Esophagus muscularis mucosa (tissue), 4 donors: ENCODE data around the gene RBM15. TPM values are rescaled to one million over a fixed set of nuclear protein-coding genes. Genes with fewer than 3 reads are reported as not detected.

Experiments
- DNase-seq: peaks from one replicate; pipeline ENCODE4 v3.0.0-alpha.2; 2017; ENCODE audit errors: extremely low spot score
- H3K27ac ChIP-seq, 4 donors: fragments of 200-600 bp; sonication (generic); replicated peaks in 1 of 4; 1 replicate in 3 of 4; 2 replicates in 1 of 4; pipeline ENCODE4 v1.5.1; 2016 to 2019; ENCODE audit warnings: mild to moderate bottlenecking in 1 of 4
- H3K27me3 ChIP-seq, 4 donors: fragments of 200-600 bp; sonication (generic); one replicate each; pipeline versions ENCODE4 v1.5.1 to v1.6.0; 2016 to 2019
- H3K36me3 ChIP-seq, 4 donors: fragments of 200-600 bp; sonication (generic); one replicate each; pipeline ENCODE4 v1.5.1; 2016 to 2019
- H3K4me1 ChIP-seq, 4 donors: fragments of 200-600 bp; sonication (generic); one replicate each; pipeline ENCODE4 v1.5.1; 2016 to 2019
- H3K4me3 ChIP-seq, 4 donors: fragments of 200-600 bp; sonication (generic); 1 replicate in 2 of 4; 2 replicates in 2 of 4; pipeline ENCODE4 v1.5.1; 2016 to 2019; ENCODE audit warnings: mild to moderate bottlenecking in 4 of 4, moderate library complexity in 1 of 4
- H3K9me3 ChIP-seq, 4 donors: fragments of 200-600 bp; sonication (generic); 1 replicate in 3 of 4; 2 replicates in 1 of 4; pipeline ENCODE4 v1.5.1; 2016 to 2019
- EP300 ChIP-seq: sonication (generic); formaldehyde crosslinking; IDR thresholded peaks from one replicate; pipeline ENCODE4 v1.6.1; 2017; ENCODE audit warnings: antibody characterized with exemption
- POLR2A ChIP-seq: fragments of 450-650 bp; IDR thresholded peaks from one replicate; pipeline ENCODE4 v1.6.1; 2017; ENCODE audit warnings: antibody characterized with exemption, moderate library complexity, mild to moderate bottlenecking, low read depth
- POLR2AphosphoS5 ChIP-seq, 2 donors: sonication (generic); formaldehyde crosslinking; IDR thresholded peaks; one replicate each; pipeline ENCODE4 v1.6.1; 2017; ENCODE audit warnings: antibody characterized with exemption in 2 of 2
- WGBS: methylation state at CpG from one replicate; pipeline ENCODE4 v1.1.5; 2018; 5-methylcytosine and 5-hydroxymethylcytosine counted together
- intact Hi-C: fragments of 100-400 bp; cut with DNase I; formaldehyde crosslinking; loops from one replicate; pipeline ENCODE4 v1.15.1; 2023
- total RNA-seq, 4 donors: library from RNA; depleted of rRNA; stranded (reverse); fragments of >200 nt; gene quantifications; one replicate each; pipeline versions ENCODE4 v1.1.0 to v1.2.1, GENCODE V29; 2016
- TF ChIP-seq, protein P1 (sequence below), 3 experiments: fragments of 200-600 bp in 2 of 3; fragments of 450-650 bp in 1 of 3; sonication (generic) in 2 of 3; IDR thresholded peaks; one replicate each; pipeline ENCODE4 v1.5.1; 2017 to 2019; ENCODE audit warnings: antibody characterized with exemption in 3 of 3, mild to moderate bottlenecking in 2 of 3, moderate library complexity in 1 of 3

RBM15 gene
- total RNA-seq, 4 donors from 2014 or later = 20.6 to 26.6 (median 24.2) TPM

GRCh38 chr1:110321846-110322245 lies 17.3 kb upstream of the RBM15 start:
- intact Hi-C loops = no loop called here
- WGBS = 67% methylated on average over 4 of the region's 4 CpGs
- Histone ChIP-seq H3K27me3 (no peaks in the 10 kb centered on the region), H3K4me3 (no peak overlapping the region), H3K4me1 (no peaks in the 10 kb centered on the region), H3K36me3 (no peaks in the 10 kb centered on the region), H3K27ac (no peak overlapping the region), H3K9me3 (no peaks in the 10 kb centered on the region)
- no peak for TF ChIP-seq POLR2AphosphoS5 (IDR thresholded peaks at IDR 0.05)
- TF ChIP-seq EP300 = no peak
- DNase-seq = no peak

DNA sequence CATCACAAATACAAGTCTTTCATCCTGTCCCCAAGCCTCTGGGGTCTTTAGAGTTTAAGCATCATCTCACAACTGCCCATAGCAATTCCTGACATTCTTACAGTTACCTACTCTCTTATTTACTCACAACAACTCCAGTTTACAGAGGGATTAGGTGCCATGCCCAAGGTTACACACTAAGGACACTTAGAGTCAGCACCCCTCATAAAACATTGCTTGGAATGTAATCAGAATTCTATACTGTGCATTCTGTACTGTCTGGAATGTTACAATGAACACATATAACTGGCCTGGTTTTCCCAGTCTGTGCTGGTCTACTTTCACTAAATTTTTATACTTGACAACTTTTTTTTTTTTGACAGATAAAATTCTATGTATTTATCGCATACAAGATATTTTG lies 14.5 kb upstream of the RBM15 start:
- H3K27ac ChIP-seq = no peak overlapping the region
- H3K4me3 ChIP-seq = no peak overlapping the region
- 97% methylated on average over 1 of the region's 1 CpG for WGBS
- no peaks in the 10 kb centered on the region for H3K4me1 ChIP-seq
- no peaks in the 10 kb centered on the region for H3K27me3 ChIP-seq
- intact Hi-C loops = no loop called here
- TF ChIP-seq, protein P1, sequence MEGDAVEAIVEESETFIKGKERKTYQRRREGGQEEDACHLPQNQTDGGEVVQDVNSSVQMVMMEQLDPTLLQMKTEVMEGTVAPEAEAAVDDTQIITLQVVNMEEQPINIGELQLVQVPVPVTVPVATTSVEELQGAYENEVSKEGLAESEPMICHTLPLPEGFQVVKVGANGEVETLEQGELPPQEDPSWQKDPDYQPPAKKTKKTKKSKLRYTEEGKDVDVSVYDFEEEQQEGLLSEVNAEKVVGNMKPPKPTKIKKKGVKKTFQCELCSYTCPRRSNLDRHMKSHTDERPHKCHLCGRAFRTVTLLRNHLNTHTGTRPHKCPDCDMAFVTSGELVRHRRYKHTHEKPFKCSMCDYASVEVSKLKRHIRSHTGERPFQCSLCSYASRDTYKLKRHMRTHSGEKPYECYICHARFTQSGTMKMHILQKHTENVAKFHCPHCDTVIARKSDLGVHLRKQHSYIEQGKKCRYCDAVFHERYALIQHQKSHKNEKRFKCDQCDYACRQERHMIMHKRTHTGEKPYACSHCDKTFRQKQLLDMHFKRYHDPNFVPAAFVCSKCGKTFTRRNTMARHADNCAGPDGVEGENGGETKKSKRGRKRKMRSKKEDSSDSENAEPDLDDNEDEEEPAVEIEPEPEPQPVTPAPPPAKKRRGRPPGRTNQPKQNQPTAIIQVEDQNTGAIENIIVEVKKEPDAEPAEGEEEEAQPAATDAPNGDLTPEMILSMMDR (IDR thresholded peaks at IDR 0.05) = no peak
- TF ChIP-seq EP300 (no peak), POLR2A (no peak), POLR2AphosphoS5 (IDR thresholded peaks at IDR 0.05) (no peak)
- H3K9me3 ChIP-seq = no peaks in the 10 kb centered on the region
- no peak for DNase-seq
- H3K36me3 ChIP-seq = no peaks in the 10 kb centered on the region

GRCh38 chr1:110326826-110327225 lies 12.4 kb upstream of the RBM15 start:
- DNase-seq = no peak
- intact Hi-C loops = no loop called here
- H3K27ac ChIP-seq = no peak overlapping the region

DNA sequence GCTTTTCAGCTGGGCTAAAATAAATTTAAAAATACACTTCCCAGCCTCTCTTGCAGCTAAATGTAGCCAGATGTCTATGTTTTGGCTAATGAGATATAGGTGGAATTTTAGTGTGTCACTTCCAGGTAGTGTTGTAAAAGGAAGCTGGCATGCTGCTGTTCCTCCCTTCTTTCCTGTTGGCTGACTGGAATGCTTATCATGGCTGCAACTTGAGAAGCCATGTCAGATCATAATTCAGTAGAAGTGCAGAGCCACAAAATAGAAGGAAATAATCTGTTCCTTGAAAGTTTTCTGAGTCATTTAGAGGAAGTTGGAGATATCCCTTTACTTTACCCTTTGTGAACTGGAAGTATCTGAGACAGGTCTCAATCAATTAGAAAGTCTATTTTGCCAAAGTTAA lies 10.9 kb upstream of the RBM15 start:
- H3K27me3 ChIP-seq = no peaks in the 10 kb centered on the region
- no peak for DNase-seq
- no peaks in the 10 kb centered on the region for H3K36me3 ChIP-seq
- H3K27ac ChIP-seq = no peak overlapping the region
- H3K4me3 ChIP-seq = no peak overlapping the region
- H3K9me3 ChIP-seq = no peaks in the 10 kb centered on the region
- no peaks in the 10 kb centered on the region for H3K4me1 ChIP-seq
- intact Hi-C loops = no loop called here
- TF ChIP-seq EP300 = no peak
- TF ChIP-seq, protein P1 (IDR thresholded peaks at IDR 0.05) = no peak
- TF ChIP-seq POLR2A = no peak
- TF ChIP-seq POLR2AphosphoS5 (IDR thresholded peaks at IDR 0.05) = no peak

More at GRCh38 chr1:110326826-110327225, 12.4 kb upstream of the RBM15 start:
- no peak overlapping the region for H3K4me3 ChIP-seq
- H3K27me3 ChIP-seq = no peaks in the 10 kb centered on the region
- H3K36me3 ChIP-seq = no peaks in the 10 kb centered on the region
- H3K4me1 ChIP-seq = no peaks in the 10 kb centered on the region
- TF ChIP-seq, protein P1 (IDR thresholded peaks at IDR 0.05) = no peak
- TF ChIP-seq POLR2AphosphoS5 (IDR thresholded peaks at IDR 0.05) (no peak), POLR2A (no peak), EP300 (no peak)
- H3K9me3 ChIP-seq = no peaks in the 10 kb centered on the region
- 67% methylated on average over 1 of the region's 1 CpG for WGBS

DNA sequence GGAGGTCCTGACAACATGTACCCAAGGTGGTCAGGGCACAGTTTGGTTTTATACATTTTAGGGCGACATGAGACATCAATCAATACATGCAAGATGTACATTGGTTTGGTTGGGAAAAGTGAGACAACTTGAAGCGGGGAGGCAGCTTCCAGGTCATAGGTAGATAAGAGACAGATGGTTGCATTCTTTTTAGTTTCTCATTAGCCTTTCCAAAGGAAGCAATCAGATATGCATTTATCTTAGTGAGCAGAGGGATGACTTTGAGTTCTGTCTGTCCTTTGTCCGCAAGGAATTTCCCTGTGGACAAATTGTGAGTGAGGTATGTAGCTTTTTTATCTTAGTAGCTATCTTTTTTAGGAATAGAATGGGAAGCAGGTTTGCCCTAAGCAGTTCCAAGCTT lies 10.5 kb upstream of the RBM15 start:
- no peak for DNase-seq
- Histone ChIP-seq H3K27ac (no peak overlapping the region), H3K27me3 (no peaks in the 10 kb centered on the region), H3K4me1 (no peaks in the 10 kb centered on the region), H3K4me3 (no peak overlapping the region), H3K36me3 (no peaks in the 10 kb centered on the region), H3K9me3 (no peaks in the 10 kb centered on the region)
- 84% methylated on average over 3 of the region's 3 CpGs for WGBS
- intact Hi-C loops = no loop called here
- TF ChIP-seq, protein P1 (IDR thresholded peaks at IDR 0.05) = no peak
- TF ChIP-seq EP300 (no peak), POLR2A (no peak), POLR2AphosphoS5 (IDR thresholded peaks at IDR 0.05) (no peak)
